HG02798 (cell line): ENCODE measurements around the gene FUCA1.
A peak's percentile ranks its signal among the peaks of the same experiment; 100 is the strongest.
"Not testable (repeated sequence)": the region's sequence is repeated elsewhere in the genome, so short reads cannot be mapped to it uniquely, and the experiment has no call there.

Source experiments
- ATAC-seq: cut with Tn5 transposase; IDR thresholded peaks from one replicate; pipeline ENCODE4 v1.9.1; 2021; ENCODE audit warnings: mild to moderate bottlenecking; ENCODE audit not compliant: unreplicated experiment, poor library complexity

FUCA1 gene

GRCh38 chr1:23847482-23848095 lies 20.5 kb downstream of the FUCA1 start:
- ATAC-seq = not testable (repeated sequence)

DNA sequence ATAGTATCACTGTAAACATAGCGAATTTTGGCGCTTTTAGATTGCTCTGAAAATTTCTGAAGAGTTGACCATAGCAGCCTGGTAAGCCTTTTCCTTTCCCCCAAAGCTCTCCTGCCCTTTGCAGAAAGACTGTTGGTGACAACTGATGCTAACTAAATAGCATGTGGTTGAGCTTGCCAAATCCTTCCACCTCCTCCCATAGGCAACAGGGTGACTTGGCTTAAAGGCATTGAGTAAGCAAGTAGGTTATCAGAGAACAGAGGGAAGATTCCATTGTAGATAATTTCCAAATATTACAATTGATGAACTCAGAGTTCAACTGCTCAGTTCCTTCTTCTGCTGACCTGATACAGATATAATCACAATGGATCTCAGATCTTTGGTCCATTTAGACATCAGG lies 22.9 kb downstream of the FUCA1 start:
- ATAC-seq = no peak

DNA sequence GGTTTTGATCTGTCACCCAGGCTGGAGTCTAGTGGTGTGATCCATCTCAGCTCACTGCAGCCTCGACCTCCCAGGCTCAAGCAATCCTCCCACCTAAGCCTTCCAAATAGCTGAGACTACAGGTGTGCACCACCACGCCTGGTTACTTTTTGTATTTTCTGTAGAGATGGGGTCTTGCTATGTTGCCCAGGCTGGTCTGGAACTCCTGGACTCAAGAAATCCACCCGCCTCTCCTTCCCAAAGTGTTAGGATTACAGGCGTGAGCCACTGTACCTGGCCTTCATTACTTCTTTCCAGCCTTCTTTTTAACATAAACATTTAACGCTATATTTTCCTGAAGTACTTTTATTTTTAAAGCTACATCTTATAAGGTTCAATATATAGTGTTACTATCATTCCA lies 24.4 kb downstream of the FUCA1 start:
- ATAC-seq = no peak

GRCh38 chr1:23838401-23838866 lies 29.7 kb downstream of the FUCA1 start:
- peak; percentile 72 for ATAC-seq

DNA sequence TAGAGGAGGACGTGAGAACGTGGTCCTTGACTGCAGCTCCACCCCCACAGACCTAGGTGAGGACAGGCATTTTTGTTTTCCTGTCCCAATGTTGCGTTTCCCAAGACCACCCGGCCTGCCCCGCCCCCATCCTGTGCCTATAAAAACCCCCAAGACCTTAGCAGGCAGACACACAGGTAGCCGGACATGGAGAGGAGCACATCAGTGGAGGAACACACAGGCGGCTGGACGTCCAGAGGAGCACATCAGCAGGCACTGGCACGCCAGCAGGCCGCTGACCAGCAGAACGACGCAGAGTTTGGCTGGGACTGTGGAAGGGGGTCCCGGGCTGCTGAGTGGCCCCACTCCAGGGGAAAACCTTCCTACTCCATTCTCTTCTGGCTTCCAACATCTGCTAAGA lies 30.2 kb downstream of the FUCA1 start:
- ATAC-seq = no peak

DNA sequence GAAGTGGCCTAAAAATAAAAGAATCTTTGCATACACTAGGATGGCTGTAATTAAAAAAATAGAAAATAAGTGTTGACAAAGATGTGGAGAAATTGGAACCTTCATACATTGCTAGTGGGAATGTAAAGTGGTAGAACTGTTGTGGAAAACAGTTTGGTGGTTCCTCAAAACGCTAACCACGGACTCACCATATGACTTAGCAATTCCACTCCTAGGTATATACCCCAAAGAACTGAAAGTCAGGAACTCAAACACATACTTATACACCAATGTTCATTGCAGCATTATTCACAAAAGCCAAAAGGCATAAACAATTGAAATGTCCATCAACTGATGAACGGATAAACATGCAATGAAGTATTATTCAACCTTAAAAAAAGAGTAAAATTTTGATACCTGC lies 32.1 kb downstream of the FUCA1 start:
- ATAC-seq = no peak

- ATAC-seq = not testable (repeated sequence)
Measured at GRCh38 chr1:23834156-23834555, 33.9 kb downstream of the FUCA1 start.

DNA sequence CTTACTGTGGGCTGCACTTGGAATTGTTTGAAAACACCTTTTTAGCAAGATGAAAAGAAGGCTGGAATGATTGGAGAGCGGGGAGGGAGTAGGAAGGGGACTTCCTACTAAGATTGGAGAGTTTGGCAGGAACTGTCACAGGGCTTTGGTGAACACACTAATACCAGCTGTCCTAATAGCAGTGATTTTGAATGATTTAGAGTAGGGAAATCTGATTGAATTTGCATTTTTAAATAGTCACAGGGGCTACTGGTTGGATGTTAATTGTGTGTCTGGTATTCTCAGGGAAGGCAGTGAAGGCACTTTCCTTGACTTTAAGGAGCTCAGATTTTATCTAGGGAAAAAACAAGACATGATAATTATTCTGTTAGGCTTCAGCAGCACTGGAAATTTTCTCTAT lies 40.4 kb downstream of the FUCA1 start:
- ATAC-seq = no peak

DNA sequence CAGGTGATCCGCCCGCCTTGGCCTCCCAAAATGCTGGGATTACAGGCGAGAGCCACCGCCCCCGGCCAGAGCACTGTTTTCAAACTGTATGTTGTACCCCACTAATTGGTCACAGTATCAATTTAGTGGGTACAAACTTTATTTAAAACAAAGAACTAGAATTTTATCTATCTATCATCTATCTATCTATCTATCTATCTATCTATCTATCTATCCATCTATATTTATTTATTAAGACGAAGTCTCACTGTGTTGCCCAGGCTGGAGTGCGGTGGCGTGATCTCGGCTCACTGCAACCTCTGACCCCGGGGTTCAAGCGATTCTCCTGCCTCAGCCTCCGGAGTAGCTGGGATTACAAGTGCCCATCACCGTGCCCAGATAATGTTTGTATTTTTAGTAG lies 41.5 kb downstream of the FUCA1 start:
- ATAC-seq = not testable (repeated sequence)

DNA sequence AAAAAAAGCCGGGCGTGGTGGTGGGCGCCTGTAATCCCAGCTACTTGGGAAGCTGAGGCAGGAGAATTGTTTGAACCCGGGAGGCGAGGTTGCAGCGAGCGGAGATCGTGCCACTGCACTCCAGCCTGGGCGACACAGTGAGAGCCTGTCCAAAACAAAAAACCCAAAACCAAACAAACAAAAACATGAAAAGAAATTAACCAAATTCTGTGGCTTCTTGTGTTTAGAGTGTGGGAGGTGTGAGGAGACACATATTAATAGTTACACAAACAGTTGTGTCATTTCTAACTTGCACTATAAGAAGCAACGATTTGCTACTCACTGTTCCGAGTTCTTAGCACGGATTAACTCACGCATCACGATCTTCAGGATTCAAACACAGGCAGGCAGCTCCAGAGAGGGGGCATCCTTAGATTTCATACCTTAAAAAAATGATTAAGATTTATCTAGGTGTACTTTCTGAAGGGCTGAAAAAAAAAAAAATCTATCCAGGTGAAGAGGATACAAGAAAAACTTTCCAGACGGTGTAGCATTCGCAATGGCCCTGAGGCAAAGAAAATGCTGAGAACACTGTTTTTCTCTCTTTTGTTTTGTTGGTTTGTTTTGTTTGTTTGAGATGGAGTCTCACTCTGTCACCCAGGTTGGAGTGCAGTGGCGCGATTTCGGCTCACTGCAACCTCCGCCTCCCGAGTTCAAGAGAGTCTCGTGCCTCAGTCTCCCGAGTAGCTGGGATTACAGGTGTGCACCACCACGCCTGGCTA lies 42.1 kb downstream of the FUCA1 start:
- ATAC-seq = peak; percentile 61

GRCh38 chr1:23825076-23825761 lies 42.9 kb downstream of the FUCA1 start, which contains the start of gene HMGCL:
Gene HMGCL, minus strand, starts transcription at chr1:23825429. Its CDS starts 14 bp downstream, at chr1:23825415.
- ATAC-seq = peak; percentile 90

- no peak for ATAC-seq
Measured at GRCh38 chr1:23824711-23825075, 43.4 kb downstream of the FUCA1 start.

GRCh38 chr1:23823767-23824166 lies 44.3 kb downstream of the FUCA1 start:
- no peak for ATAC-seq

GRCh38 chr1:23817633-23818032 lies 50.5 kb downstream of the FUCA1 start:
- no peak for ATAC-seq

GRCh38 chr1:23816906-23817305 lies 51.2 kb downstream of the FUCA1 start:
- no peak for ATAC-seq

DNA sequence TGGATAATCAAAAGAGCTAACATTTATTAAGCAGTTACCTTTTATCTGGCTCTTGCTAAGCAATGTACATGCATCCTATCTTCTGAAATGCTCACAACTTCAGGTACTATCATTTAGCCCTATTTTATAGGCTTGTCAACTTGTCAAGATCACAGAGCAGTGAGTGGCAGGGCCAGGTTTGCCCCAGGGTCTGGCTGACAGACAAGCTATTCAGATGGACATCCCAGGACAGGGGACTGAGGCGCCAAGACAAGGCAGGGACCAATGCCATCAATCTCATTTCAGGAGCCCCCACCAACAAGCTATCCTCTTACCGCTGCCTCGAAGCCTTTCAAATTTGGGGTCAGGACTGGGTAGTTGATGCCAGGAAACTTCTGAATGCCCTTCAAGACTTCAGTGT lies 51.7 kb downstream of the FUCA1 start:
- ATAC-seq = no peak

DNA sequence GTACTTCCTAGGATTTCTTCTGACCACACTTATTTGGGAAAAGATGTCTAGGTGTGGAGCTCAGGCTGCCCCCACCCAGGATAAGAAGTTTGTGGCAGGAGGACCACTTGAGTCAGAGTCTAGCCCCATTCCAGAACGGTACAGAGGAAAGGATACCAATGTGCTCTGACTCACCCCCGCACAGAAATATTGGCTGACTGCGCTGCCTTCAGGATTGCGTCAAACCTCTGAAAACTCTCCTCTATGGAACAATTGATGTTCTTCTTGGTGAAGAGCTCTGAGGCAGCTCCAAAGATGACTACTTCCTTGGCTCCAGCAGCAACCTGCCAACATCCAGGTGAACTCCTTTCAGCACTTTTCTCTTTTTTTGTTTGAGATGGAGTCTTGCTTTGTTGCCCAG lies 54.1 kb downstream of the FUCA1 start:
- ATAC-seq = no peak

GRCh38 chr1:23810818-23811540 lies 57.1 kb downstream of the FUCA1 start:
- no peak for ATAC-seq

DNA sequence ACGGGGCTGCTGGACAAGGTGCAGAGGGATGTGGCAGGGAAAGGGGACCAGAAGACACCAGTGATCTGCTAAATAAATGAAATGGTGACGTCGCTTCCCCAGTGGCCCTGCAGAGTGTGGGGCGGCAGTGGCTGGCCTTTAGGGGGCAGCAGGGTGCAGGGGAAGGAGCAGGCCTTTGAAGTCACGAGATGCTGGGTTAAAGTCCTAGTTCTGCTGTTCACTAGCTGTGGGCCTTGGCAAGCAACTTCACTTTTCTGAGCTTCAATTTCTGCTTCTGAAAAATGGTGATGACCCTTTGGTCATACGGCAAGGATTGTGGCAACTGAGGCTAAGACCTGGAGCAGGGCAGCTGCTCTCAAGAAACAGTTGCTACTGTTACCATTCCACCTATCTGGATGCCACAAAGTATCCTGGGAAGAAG lies 58.3 kb downstream of the FUCA1 start:
- ATAC-seq = peak; percentile 68

- ATAC-seq = no peak
Measured at GRCh38 chr1:23807453-23807852, 60.6 kb downstream of the FUCA1 start.

GRCh38 chr1:23806280-23806679 lies 61.8 kb downstream of the FUCA1 start:
- no peak for ATAC-seq
